Neuronal stem cell (in vitro differentiated cells): ENCODE results near the gene SDC4.

ENCODE experiments used
- DNase-seq: peaks from one replicate; pipeline ENCODE4 v3.0.0-alpha.2; 2013; ENCODE audit warnings: low spot score
- H2AFZ ChIP-seq: one replicate; pipeline ENCODE4 v1.6.1; 2013; ENCODE audit warnings: mild to moderate bottlenecking, low read length, inconsistent platforms
- H2AK5ac ChIP-seq: 2 replicates; pipeline ENCODE4 v1.6.1; 2013; ENCODE audit warnings: low read depth, mild to moderate bottlenecking, inconsistent platforms, low read length, moderate library complexity, mixed read lengths
- H2BK120ac ChIP-seq: 2 replicates; pipeline ENCODE4 v1.6.1; 2013; ENCODE audit warnings: low read depth, mild to moderate bottlenecking, inconsistent platforms, low read length, moderate library complexity, mixed read lengths
- H2BK12ac ChIP-seq: one replicate; pipeline ENCODE4 v1.6.1; 2013; ENCODE audit warnings: low read length, inconsistent platforms
- H2BK15ac ChIP-seq: 2 replicates; pipeline ENCODE4 v1.6.1; 2013; ENCODE audit warnings: mild to moderate bottlenecking, low read length, inconsistent platforms, mixed read lengths
- H2BK5ac ChIP-seq: one replicate; pipeline ENCODE4 v1.6.1; 2013; ENCODE audit warnings: inconsistent platforms, mild to moderate bottlenecking, low read length, moderate library complexity
- H3K14ac ChIP-seq: one replicate; pipeline ENCODE4 v1.6.1; 2013; ENCODE audit warnings: low read length, inconsistent platforms
- H3K18ac ChIP-seq: 2 replicates; pipeline ENCODE4 v1.6.1; 2013; ENCODE audit warnings: low read length, inconsistent platforms
- H3K23ac ChIP-seq: 2 replicates; pipeline ENCODE4 v1.6.1; 2013; ENCODE audit warnings: low read depth, mild to moderate bottlenecking, mixed read lengths, low read length, inconsistent platforms; ENCODE audit not compliant: poor library complexity
- H3K27ac ChIP-seq: replicated peaks from 3 replicates; pipeline ENCODE4 v1.5.1; 2013; ENCODE audit warnings: low read length, inconsistent platforms
- H3K27me3 ChIP-seq, 3 experiments: 2 replicates each; pipeline ENCODE4 v1.6.1; 2013; ENCODE audit warnings: low read length in 3 of 3, mild to moderate bottlenecking in 2 of 3, inconsistent platforms in 1 of 3, low read depth in 1 of 3, mixed read lengths in 1 of 3, moderate library complexity in 1 of 3; ENCODE audit not compliant: control insufficient read depth in 3 of 3, insufficient read depth in 3 of 3
- H3K36me3 ChIP-seq, 2 donors: replicated peaks in 1 of 2; 2 replicates each; pipeline ENCODE4 v1.6.1; 2013; ENCODE audit warnings: low read length in 2 of 2; ENCODE audit not compliant: control insufficient read depth in 2 of 2, insufficient read depth in 2 of 2
- H3K4ac ChIP-seq: 2 replicates; pipeline ENCODE4 v1.6.1; 2013; ENCODE audit warnings: inconsistent platforms, mild to moderate bottlenecking, low read length, moderate library complexity
- H3K4me1 ChIP-seq, 2 donors: 1 replicate in 1 of 2; 2 replicates in 1 of 2; pipeline ENCODE4 v1.6.1; 2013; ENCODE audit warnings: low read length in 2 of 2, low read depth in 1 of 2; ENCODE audit not compliant: control insufficient read depth in 2 of 2, insufficient read depth in 1 of 2
- H3K4me2 ChIP-seq: one replicate; pipeline ENCODE4 v1.6.1; 2013; ENCODE audit warnings: mild to moderate bottlenecking, low read length, inconsistent platforms; ENCODE audit not compliant: insufficient read depth, poor library complexity, severe bottlenecking
- H3K4me3 ChIP-seq, 2 donors: 2 replicates each; pipeline ENCODE4 v1.5.1; 2013; ENCODE audit warnings: low read length in 2 of 2, mild to moderate bottlenecking in 2 of 2, inconsistent platforms in 1 of 2, moderate library complexity in 1 of 2
- H3K79me1 ChIP-seq: one replicate; pipeline ENCODE4 v1.6.1; 2013; ENCODE audit warnings: low read depth, mild to moderate bottlenecking, inconsistent platforms, low read length, moderate library complexity
- H3K9ac ChIP-seq: one replicate; pipeline ENCODE4 v1.6.1; 2013; ENCODE audit warnings: mild to moderate bottlenecking, low read depth, low read length, inconsistent platforms; ENCODE audit not compliant: poor library complexity
- H3K9me3 ChIP-seq, 2 donors: replicated peaks in 1 of 2; 2 replicates each; pipeline versions ENCODE3 to v1.6.1; 2013; ENCODE audit warnings: low read length in 2 of 2, mild to moderate bottlenecking in 2 of 2, inconsistent platforms in 1 of 2, low read depth in 1 of 2, mixed read lengths in 1 of 2, moderate library complexity in 1 of 2; ENCODE audit not compliant: control insufficient read depth in 2 of 2, insufficient read depth in 1 of 2
- H4K8ac ChIP-seq: one replicate; pipeline ENCODE4 v1.6.1; 2013; ENCODE audit warnings: low read depth, mild to moderate bottlenecking, inconsistent platforms, low read length, moderate library complexity
- H4K91ac ChIP-seq: one replicate; pipeline ENCODE4 v1.6.1; 2013; ENCODE audit warnings: low read length, low read depth, mild to moderate bottlenecking, inconsistent platforms; ENCODE audit not compliant: poor library complexity
- WGBS, 2 donors: extraction: QIAGEN DNeasy Blood & Tissue Kit; methylation state at CpG; one replicate each; pipeline ENCODE4 v1.1.7; 2013; ENCODE audit warnings: missing lambda C conversion rate in 2 of 2, mixed read lengths in 1 of 2; ENCODE audit not compliant: insufficient read length in 2 of 2, insufficient replicate concordance in 1 of 2; ENCODE audit errors: extremely low coverage in 2 of 2; 5-methylcytosine and 5-hydroxymethylcytosine counted together

SDC4 gene

GRCh38 chr20:45299786-45300185, 48.4 kb downstream of the SDC4 start:
- DNase-seq: no peak
- Histone ChIP-seq H2BK15ac (no peak overlapping the region), H4K8ac (no peak overlapping the region), H3K4ac (no peak overlapping the region), H3K9ac (no peak overlapping the region), H3K36me3 (no peaks in the 10 kb centered on the region), H2BK12ac (no peak overlapping the region), H3K4me3 (no peak overlapping the region), H2BK120ac (no peak overlapping the region), H3K9me3 (peaks cover 0 to 3% of the 10 kb centered on the region in 2 donors), H3K23ac (no peak overlapping the region), H3K4me2 (no peak overlapping the region), H4K91ac (no peak overlapping the region), H3K18ac (no peak overlapping the region), H2AK5ac (no peak overlapping the region), H3K27me3 (no peaks in the 10 kb centered on the region), H2BK5ac (no peak overlapping the region), H3K79me1 (no peaks in the 10 kb centered on the region), H3K27ac (no peak overlapping the region), H3K14ac (no peak overlapping the region), H2AFZ (no peak overlapping the region), H3K4me1 (peaks cover 0 to 3% of the 10 kb centered on the region in 2 donors)
- WGBS, 2 donors: no CpG with 5 or more reads among the region's 6 CpGs

GRCh38 chr20:45297786-45298497, 50.3 kb downstream of the SDC4 start:
- H3K14ac ChIP-seq: peak overlapping the region; percentile 71
- peak overlapping the region; percentile 24 for H4K91ac ChIP-seq
- H3K4me3 ChIP-seq: peak overlapping the region in 1 of 2 donors; percentile 3
- peak overlapping the region; percentile 57 for H3K18ac ChIP-seq
- H3K79me1 ChIP-seq: no peaks in the 10 kb centered on the region
- H2BK5ac ChIP-seq: peak overlapping the region; percentile 39
- peak overlapping the region; percentile 70 for H3K9ac ChIP-seq
- peaks cover 4 to 13% of the 10 kb centered on the region in 2 donors for H3K9me3 ChIP-seq
- H3K4me2 ChIP-seq: no peak overlapping the region
- peak overlapping the region; percentile 46 for H2BK12ac ChIP-seq
- H3K36me3 ChIP-seq: no peaks in the 10 kb centered on the region
- H2AFZ ChIP-seq: no peak overlapping the region
- no CpG with 5 or more reads among the region's 52 CpGs for WGBS, 2 donors
- DNase-seq: no peak
- peaks cover under 1 to 3% of the 10 kb centered on the region in 2 donors for H3K4me1 ChIP-seq
- H3K27me3 ChIP-seq: peaks cover 0 to 3% (median 2%) of the 10 kb centered on the region in 3 experiments
- H3K27ac ChIP-seq: no peak overlapping the region
- peak overlapping the region; percentile 81 for H2AK5ac ChIP-seq
- peak overlapping the region; percentile 37 for H2BK15ac ChIP-seq
- no peak overlapping the region for H2BK120ac ChIP-seq
- H3K4ac ChIP-seq: no peak overlapping the region
- peak overlapping the region; percentile 95 for H3K23ac ChIP-seq
- H4K8ac ChIP-seq: no peak overlapping the region

- Histone ChIP-seq H3K14ac (no peak overlapping the region), H2BK5ac (no peak overlapping the region), H3K4me3 (no peak overlapping the region), H4K8ac (no peak overlapping the region), H2BK15ac (no peak overlapping the region), H3K27ac (no peak overlapping the region), H2BK120ac (no peak overlapping the region), H3K27me3 (peaks cover 0 to 21% (median 3%) of the 10 kb centered on the region in 3 experiments), H3K4ac (no peak overlapping the region), H2BK12ac (no peak overlapping the region), H4K91ac (no peak overlapping the region), H3K79me1 (no peaks in the 10 kb centered on the region), H3K4me2 (no peak overlapping the region), H2AFZ (no peak overlapping the region), H2AK5ac (no peak overlapping the region), H3K36me3 (no peaks in the 10 kb centered on the region), H3K9me3 (peaks cover 4 to 13% of the 10 kb centered on the region in 2 donors), H3K4me1 (peaks cover 2% of the 10 kb centered on the region in 2 donors), H3K18ac (no peak overlapping the region), H3K9ac (no peak overlapping the region), H3K23ac (no peak overlapping the region)
- no peak for DNase-seq
- no CpG with 5 or more reads among the region's 1 CpG for WGBS, 2 donors
Measured at GRCh38 chr20:45294659-45295058, 53.6 kb downstream of the SDC4 start.

- no peak overlapping the region for H3K4ac ChIP-seq
- no peak overlapping the region for H2BK120ac ChIP-seq
- peaks cover 4 to 13% of the 10 kb centered on the region in 2 donors for H3K9me3 ChIP-seq
- H2BK5ac ChIP-seq: no peak overlapping the region
- no peak overlapping the region for H3K4me2 ChIP-seq
- no peak overlapping the region for H2BK12ac ChIP-seq
- WGBS, 2 donors: no CpG with 5 or more reads among the region's 5 CpGs
- H3K14ac ChIP-seq: no peak overlapping the region
- H3K36me3 ChIP-seq: no peaks in the 10 kb centered on the region
- DNase-seq: no peak
- H2BK15ac ChIP-seq: no peak overlapping the region
- H3K4me1 ChIP-seq: peaks cover 2% of the 10 kb centered on the region in 2 donors
- no peak overlapping the region for H3K27ac ChIP-seq
- no peak overlapping the region for H3K23ac ChIP-seq
- H3K27me3 ChIP-seq: peaks cover 0 to 24% (median 3%) of the 10 kb centered on the region in 3 experiments
- no peak overlapping the region for H3K9ac ChIP-seq
- H2AK5ac ChIP-seq: no peak overlapping the region
- H4K91ac ChIP-seq: no peak overlapping the region
- H3K4me3 ChIP-seq: no peak overlapping the region
- no peaks in the 10 kb centered on the region for H3K79me1 ChIP-seq
- no peak overlapping the region for H4K8ac ChIP-seq
- no peak overlapping the region for H3K18ac ChIP-seq
- peak overlapping the region; percentile 99 for H2AFZ ChIP-seq
Measured at GRCh38 chr20:45294003-45294368, 54.2 kb downstream of the SDC4 start.
